MV-4-11 (cell line): ENCODE data around the gene FCHO1.

ENCODE experiments used
- DNase-seq: peaks from one replicate; lab custom pipeline; 2025; lab: John Stamatoyannopoulos, UW

Gene FCHO1

GRCh38 chr19:17733127-17733526 lies 18.1 kb upstream of the FCHO1 start:
- no peak for DNase-seq

- DNase-seq, result no peak
Observed at GRCh38 chr19:17734146-17734545, 17.1 kb upstream of the FCHO1 start.

GRCh38 chr19:17735410-17735809 lies 15.9 kb upstream of the FCHO1 start:
- DNase-seq, result no peak

GRCh38 chr19:17737690-17738153 lies 13.6 kb upstream of the FCHO1 start:
- no peak for DNase-seq

DNA sequence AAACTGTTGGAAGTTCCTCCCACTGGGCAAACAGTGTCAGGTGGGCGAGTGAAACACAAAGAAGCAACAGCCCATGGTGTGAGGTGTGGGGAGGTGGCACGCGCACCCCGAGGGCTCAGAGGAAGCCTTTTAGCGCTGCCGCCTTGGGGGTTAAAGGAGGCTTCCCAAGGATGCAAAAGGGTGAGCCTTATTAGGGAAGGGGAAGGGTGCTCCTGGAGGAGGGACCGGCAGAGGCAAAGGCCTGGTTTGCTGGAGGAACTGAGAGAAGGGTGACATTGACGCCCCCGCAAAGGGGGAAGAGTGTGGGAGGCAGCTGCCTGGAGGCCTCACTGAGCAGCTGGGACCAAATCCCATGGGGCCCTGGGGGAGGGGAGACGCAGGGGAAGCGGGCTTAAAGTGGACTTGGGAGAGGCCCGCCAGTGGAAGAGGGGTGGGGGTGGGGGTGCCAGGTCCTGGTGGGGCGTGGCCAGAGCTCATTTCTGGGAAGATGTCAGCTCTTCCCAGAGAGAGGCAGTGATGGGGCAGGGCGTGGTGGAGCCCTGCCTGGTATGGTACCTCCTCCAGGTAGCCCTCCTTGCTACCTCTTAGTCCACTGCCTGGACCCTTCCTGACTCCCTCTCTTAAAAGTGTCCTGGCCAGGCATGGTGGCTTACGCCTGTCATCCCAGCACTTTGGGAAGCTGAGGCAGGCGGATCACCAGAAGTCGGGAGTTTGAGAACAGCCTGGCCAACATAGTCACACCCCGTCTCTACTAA lies 12.0 kb upstream of the FCHO1 start:
- DNase-seq, result peak; percentile 96

GRCh38 chr19:17741456-17741855 lies 9.8 kb upstream of the FCHO1 start:
- DNase-seq, result no peak

GRCh38 chr19:17743874-17744580 lies 7.2 kb upstream of the FCHO1 start:
- DNase-seq, result peak; percentile 83

DNA sequence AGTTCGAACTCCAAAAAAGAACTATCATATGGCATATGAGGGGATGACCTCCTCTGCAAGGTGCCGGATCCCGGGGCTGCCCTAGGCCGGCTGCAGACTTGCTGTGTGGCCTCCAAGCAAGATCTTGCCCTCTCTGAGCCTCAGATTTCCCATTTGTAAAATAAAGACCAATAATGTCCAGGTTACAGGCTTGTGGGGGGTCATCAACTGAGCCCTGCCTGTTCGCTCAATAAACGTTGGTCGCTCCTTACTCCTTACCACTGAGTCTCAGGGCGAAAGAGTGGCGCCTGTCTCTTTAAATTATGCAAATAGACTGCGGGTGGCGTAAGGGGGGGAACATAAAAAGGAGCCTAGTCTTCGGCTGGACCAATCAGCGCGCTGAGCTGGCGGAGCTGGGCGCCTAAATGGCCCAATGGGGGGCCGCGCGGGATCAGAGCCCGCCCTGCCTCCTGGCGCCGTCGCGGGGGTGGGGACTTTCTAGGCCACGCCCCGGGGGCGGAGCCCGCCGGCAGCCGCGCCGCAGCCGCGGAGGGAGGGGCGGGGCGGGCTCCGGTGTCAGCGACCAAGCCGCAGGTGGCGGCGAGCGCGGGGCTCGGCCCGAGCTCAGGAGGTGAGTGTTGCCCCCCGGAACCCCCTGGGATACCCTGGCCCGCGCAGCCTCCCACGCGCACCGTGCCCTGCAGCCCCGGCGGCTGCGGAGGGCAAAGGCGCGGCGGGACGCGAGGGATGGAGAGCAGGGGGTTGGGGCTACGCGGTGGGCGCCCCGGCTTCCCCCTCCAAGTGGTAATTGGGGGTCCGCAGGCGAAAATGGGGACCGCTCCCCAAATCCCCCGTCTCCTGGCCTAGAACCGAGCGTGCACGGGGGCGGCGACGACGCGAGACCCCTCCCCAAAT lies 3.8 kb upstream of the FCHO1 start:
- DNase-seq, result peak; percentile 98

DNA sequence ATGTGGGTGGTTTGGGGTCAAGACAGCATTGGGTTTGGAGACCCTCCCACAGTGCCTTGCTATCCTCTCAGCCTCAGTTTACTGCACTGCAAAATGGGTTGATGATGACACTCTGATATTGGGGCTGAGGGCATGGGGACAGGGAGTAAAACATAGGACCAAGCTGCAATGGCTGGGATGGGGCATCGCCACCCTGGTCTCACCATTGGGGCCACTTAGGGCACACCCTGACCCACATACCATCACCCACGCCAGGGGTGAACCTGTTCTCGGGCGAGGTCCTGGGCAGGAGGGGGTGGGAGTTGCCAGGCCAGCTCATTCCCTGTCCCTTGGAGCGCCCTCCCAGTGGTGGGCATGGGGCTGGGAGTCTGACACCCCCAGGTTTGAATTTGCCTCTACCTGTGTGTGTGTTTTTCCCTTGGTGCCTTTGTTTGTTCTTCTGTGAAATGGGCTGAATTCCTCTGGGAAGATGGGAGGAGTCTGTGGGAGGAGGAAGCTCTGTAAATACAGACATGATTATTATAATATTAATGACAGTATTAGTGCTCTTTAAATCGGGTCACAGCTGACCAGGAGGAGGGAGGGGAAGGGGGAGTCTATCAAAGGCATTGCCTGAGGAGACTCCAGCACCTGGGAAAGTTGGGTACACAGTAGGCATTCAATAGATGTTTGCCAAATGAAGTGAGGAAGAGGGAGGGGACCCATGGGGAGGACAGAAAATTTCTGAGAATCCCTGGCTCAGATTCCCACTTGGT lies 2.2 kb upstream of the FCHO1 start:
- DNase-seq, result no peak

DNA sequence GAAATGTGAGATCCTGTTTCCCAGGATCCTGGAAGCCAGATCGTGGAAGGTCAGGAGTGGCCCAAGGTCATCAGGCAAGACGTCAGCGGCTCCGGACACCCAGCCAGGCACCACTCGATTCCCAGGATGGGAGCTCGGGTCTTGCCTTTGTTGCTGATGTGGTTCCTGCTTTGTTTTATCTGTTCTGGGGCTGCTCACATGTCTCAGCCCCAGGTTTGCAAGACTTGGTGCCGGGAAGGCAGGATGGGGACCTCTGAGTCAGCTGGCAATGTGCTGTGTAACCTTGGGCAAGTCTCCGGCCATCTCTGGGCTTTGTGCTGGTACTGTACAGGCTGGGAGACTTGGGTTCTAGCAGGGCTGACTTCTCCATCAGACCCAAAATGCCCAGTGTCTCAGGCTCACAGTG lies 1.4 kb upstream of the FCHO1 start:
- DNase-seq, result no peak

GRCh38 chr19:17751912-17752273 lies 616 bp downstream of the FCHO1 start:
- DNase-seq, result peak; percentile 77

DNA sequence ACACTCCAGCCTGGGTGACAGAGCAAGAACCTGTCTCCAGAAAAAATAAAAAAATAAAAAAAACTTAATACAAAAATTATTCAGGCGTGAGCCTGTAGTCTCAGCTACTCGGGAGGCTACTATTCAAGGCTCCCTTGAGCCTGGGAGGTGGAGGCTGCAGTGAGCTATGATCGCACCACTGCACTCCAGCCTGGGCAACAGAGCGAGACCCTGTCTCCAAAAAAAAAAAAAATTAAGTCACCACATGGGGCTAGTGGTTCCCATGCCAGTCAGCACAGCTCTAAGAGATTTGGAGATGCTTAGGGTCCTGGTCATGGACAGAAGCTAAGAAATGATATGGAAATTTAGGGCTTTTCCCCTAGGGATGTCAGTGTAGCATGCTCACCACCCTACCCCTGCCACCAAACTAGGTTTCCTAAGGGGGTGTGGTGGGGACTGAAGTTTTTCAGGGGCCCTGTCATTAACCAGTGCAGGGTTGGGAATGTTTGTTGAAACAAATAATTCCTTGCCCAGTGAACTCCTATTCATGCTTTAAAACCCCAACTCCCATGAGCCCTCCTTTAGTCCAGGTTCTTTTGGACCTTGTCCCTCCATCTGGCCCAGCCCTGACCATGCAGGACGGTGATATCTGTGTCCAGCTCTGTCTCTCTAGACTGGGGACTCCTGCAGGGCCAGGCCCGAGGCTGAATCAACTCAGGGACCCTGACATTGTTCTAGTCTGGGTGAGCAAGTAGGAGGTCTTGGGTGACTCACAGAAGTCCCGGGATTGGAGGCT lies 1.8 kb downstream of the FCHO1 start:
- DNase-seq, result no peak

- DNase-seq, result no peak
Observed at GRCh38 chr19:17753976-17754375, 2.7 kb downstream of the FCHO1 start.

- peak; percentile 92 for DNase-seq
Observed at GRCh38 chr19:17754634-17755442, 3.6 kb downstream of the FCHO1 start.

DNA sequence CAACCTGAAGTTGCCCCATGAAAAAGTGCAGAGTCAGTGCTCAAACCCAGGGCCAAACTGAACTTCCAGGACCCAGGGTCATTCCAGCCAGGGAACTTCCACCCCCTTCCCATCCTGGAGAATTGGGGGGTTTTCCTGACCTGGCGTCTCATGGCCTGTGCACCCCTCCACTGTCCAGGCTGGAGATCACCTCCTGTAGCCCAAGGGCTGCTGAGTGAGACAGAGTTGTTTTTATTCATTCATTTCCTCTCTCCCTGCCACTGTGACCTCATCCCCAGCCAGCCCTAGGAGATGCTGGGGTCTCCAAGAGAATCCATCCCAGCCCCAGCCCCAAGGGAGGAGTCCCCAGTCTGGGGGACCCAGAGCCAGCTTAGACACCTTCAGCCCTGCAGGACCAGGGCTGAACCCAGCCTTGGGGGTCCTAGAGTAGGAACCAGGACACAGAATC lies 4.2 kb downstream of the FCHO1 start:
- no peak for DNase-seq

DNA sequence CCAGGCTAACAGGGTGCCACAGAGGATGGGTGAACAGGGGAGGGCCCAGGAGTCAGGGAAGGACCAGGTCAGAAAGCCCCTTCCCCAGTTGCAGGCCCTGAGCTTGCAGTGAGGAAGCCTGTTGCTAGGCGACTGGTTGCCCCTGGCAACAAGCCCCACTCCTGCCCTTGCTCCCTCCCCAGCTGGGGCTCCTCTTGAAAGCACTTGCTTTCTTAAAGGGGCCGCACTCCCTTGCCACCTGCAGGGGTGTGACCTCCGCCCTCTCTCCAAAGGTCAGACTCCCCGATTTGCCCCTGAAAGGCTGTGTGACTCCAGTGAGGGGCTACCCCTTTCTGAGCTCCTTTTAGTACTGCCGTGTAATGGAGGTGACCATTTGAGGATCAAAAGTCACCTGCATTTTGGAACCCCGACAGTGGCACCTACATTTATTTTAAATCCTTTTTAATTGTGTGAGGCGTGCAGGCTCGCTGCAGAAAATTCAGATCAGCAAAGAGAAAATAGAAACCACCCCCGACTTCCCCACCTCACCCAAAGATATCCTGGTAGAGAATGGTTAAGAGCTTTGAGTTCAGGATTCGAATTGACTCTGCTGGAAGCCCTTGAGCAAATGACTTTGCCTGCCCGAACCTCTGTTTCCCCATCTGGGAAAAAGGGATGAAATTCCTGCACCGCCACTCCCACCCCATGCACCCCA lies 4.8 kb downstream of the FCHO1 start:
- no peak for DNase-seq

GRCh38 chr19:17757125-17757524 lies 5.8 kb downstream of the FCHO1 start:
- DNase-seq, result no peak

GRCh38 chr19:17758515-17758914 lies 7.2 kb downstream of the FCHO1 start:
- no peak for DNase-seq

DNA sequence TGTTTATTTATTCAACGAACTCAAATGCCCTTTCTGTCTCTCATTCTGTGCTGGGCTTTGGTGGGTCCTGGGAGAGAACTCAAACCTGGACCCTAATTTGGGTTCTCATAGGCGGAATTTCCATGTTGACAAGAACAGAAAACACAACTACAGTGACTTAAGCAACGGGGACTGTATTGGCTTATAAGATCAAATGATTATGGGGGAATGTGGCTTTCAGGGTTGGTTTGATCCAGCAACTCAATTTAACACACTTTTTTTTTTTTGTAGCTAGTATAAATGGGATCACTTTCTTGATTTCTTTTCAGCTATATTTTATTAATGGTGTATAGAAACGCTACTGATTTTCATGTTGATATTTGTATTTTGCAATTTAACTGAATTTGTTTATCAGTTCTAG lies 9.9 kb downstream of the FCHO1 start:
- no peak for DNase-seq
